ENCODE measurements around the gene PSIP1. TPM values are rescaled to one million over a fixed set of nuclear protein-coding genes. Genes with fewer than 3 reads are reported as not detected.

Gene PSIP1
- total RNA-seq, 4 donors from 2014 or later: 36.6 to 102 (median 55.9) TPM

Small RNA genes lying within 50 kb of the gene (small RNA-seq; reads per million reads assigned to genes)
- gene AL513423.1 (0 reads per million in 4 donors), gene RN7SL98P (0 reads per million in 4 donors), gene RNU6-246P (0 reads per million in 4 donors), gene RNU6-319P (0 reads per million in 4 donors)

Other genes starting within 250 kb of the PSIP1 start
- 10 to 100 TPM in 3 of 4 donors, 1 to 10 TPM in 1; 9.0 to 15.4 (median 11.8) TPM for gene TTC39B, start 203.8 kb downstream of the PSIP1 start, total RNA-seq
- gene SNAPC3, start 88.1 kb downstream of the PSIP1 start, total RNA-seq: 10 to 100 TPM; 32.2 to 51.1 (median 36.4) TPM
- 1 to 10 TPM in 3 of 4 donors, under 1 TPM in 1; 0.94 to 4.5 (median 2.8) TPM for gene CCDC171, start 42.1 kb upstream of the PSIP1 start, total RNA-seq

Data from gastroesophageal sphincter (tissue), 4 donors.